IMR-90 (cell line): ENCODE results near the gene RNF212B. TPM values are rescaled to one million over a fixed set of nuclear protein-coding genes. Genes with fewer than 3 reads are reported as not detected.

ENCODE experiments used
- ATAC-seq: fragments of 200-7000 bp; cut with Tn5 transposase; 2 replicates; pipeline ENCODE4 v1.9.1; 2020; ENCODE audit warnings: low read depth, mild to moderate bottlenecking, moderate library complexity
- BruUV-seq: library from RNA; stranded (reverse); fragments of 400-500 nt; replicated peaks from 2 replicates; lab custom pipeline; 2021; lab: Mats Ljungman, UMichigan
- CTCF ChIA-PET: fragments of 300-600 bp; formaldehyde crosslinking; extraction: SDS; loops from one replicate; lab custom pipeline; 2021; ENCODE audit warnings: antibody characterized with exemption; lab: Yijun Ruan, JAX
- POLR2A ChIA-PET: fragments of 300-600 bp; sonication (Branson Sonifier 250); formaldehyde crosslinking; loops from one replicate; lab custom pipeline; 2022; ENCODE audit warnings: antibody characterized with exemption; ENCODE audit not compliant: unreplicated experiment; lab: Charles Lee
- DNase-seq: peaks from one replicate; pipeline ENCODE4 v3.0.0; 2013
- H2AFZ ChIP-seq: replicated peaks from 2 replicates; pipeline ENCODE3; 2013; ENCODE audit warnings: low read length, mild to moderate bottlenecking; ENCODE audit not compliant: poor library complexity
- H2AK5ac ChIP-seq: 2 replicates; pipeline ENCODE4 v1.6.1; 2013; ENCODE audit warnings: low read depth, low read length, inconsistent platforms
- H2AK9ac ChIP-seq: replicated peaks from 2 replicates; pipeline ENCODE3; 2013; ENCODE audit warnings: mild to moderate bottlenecking, low read depth, low read length, moderate library complexity; ENCODE audit not compliant: poor library complexity
- H2BK120ac ChIP-seq: 2 replicates; pipeline ENCODE4 v1.6.1; 2013; ENCODE audit warnings: low read depth, low read length, inconsistent platforms
- H2BK15ac ChIP-seq: 3 replicates; pipeline ENCODE4 v1.6.1; 2013; ENCODE audit warnings: low read depth, low read length, inconsistent platforms
- H2BK20ac ChIP-seq: 2 replicates; pipeline ENCODE4 v1.6.1; 2013; ENCODE audit warnings: low read depth, mild to moderate bottlenecking, inconsistent platforms, low read length, moderate library complexity
- H2BK5ac ChIP-seq: 2 replicates; pipeline ENCODE4 v1.6.1; 2013; ENCODE audit warnings: mild to moderate bottlenecking, low read depth, low read length, inconsistent platforms; ENCODE audit not compliant: poor library complexity, severe bottlenecking
- H3K14ac ChIP-seq: replicated peaks from 2 replicates; pipeline ENCODE4 v1.6.1; 2013; ENCODE audit warnings: low read depth, low read length, inconsistent platforms
- H3K18ac ChIP-seq: 2 replicates; pipeline ENCODE4 v1.6.1; 2013; ENCODE audit warnings: low read depth, low read length, control low read depth
- H3K23ac ChIP-seq: 2 replicates; pipeline ENCODE4 v1.6.1; 2013; ENCODE audit warnings: low read depth, low read length, inconsistent platforms
- H3K27ac ChIP-seq: 2 replicates; pipeline ENCODE4 v1.5.1; 2013; ENCODE audit warnings: mild to moderate bottlenecking, control low read depth, low read length; ENCODE audit not compliant: insufficient read depth
- H3K27me3 ChIP-seq: 2 replicates; pipeline ENCODE4 v1.6.1; 2013; ENCODE audit warnings: low read length; ENCODE audit not compliant: control insufficient read depth, insufficient read depth
- H3K36me3 ChIP-seq: 2 replicates; pipeline ENCODE4 v1.6.1; 2013; ENCODE audit warnings: low read length, mixed read lengths; ENCODE audit not compliant: control insufficient read depth, insufficient read depth
- H3K4ac ChIP-seq: 2 replicates; pipeline ENCODE4 v1.6.1; 2013; ENCODE audit warnings: low read depth, low read length, inconsistent platforms
- H3K4me1 ChIP-seq: 2 replicates; pipeline ENCODE4 v1.6.1; 2013; ENCODE audit warnings: low read length, mixed read lengths; ENCODE audit not compliant: control insufficient read depth, insufficient read depth
- H3K4me2 ChIP-seq: 2 replicates; pipeline ENCODE4 v1.6.1; 2013; ENCODE audit warnings: low read depth, mild to moderate bottlenecking, control low read depth, low read length, moderate library complexity
- H3K4me3 ChIP-seq: 2 replicates; pipeline ENCODE4 v1.5.1; 2013; ENCODE audit warnings: low read depth, mild to moderate bottlenecking, control low read depth, low read length, moderate library complexity; ENCODE audit not compliant: insufficient read depth
- H3K56ac ChIP-seq: 2 replicates; pipeline ENCODE4 v1.6.1; 2013; ENCODE audit warnings: low read length, inconsistent platforms; ENCODE audit not compliant: insufficient read depth; ENCODE audit errors: extremely low read depth
- H3K79me1 ChIP-seq, 2 experiments: 2 replicates each; pipeline ENCODE4 v1.6.1; 2013; ENCODE audit warnings: low read length in 2 of 2, inconsistent platforms in 1 of 2, low read depth in 1 of 2
- H3K9ac ChIP-seq: 2 replicates; pipeline ENCODE4 v1.6.1; 2013; ENCODE audit warnings: low read depth, low read length, control low read depth
- H3K9me1 ChIP-seq: 2 replicates; pipeline ENCODE4 v1.6.1; 2013; ENCODE audit warnings: low read length, inconsistent platforms; ENCODE audit not compliant: insufficient read depth
- H3K9me3 ChIP-seq: 2 replicates; pipeline ENCODE4 v1.6.1; 2013; ENCODE audit warnings: low read length; ENCODE audit not compliant: control insufficient read depth, insufficient read depth
- H4K20me1 ChIP-seq: 2 replicates; pipeline ENCODE4 v1.6.1; 2013; ENCODE audit warnings: low read length, inconsistent platforms; ENCODE audit not compliant: insufficient read depth
- H4K5ac ChIP-seq: 2 replicates; pipeline ENCODE4 v1.6.1; 2013; ENCODE audit warnings: mild to moderate bottlenecking, low read depth, low read length, control low read depth
- H4K8ac ChIP-seq, 2 experiments: 2 replicates each; pipeline ENCODE4 v1.6.1; 2013; ENCODE audit warnings: low read depth in 2 of 2, low read length in 2 of 2, control low read depth in 1 of 2, inconsistent platforms in 1 of 2
- H4K91ac ChIP-seq: 2 replicates; pipeline ENCODE4 v1.6.1; 2013; ENCODE audit warnings: low read depth, low read length, inconsistent platforms; ENCODE audit not compliant: insufficient read depth
- CEBPB ChIP-seq: IDR thresholded peaks from 2 replicates; pipeline ENCODE4 v1.6.1; 2012; ENCODE audit warnings: low read depth, low read length, improper control_type of control experiment
- CHD1 ChIP-seq: IDR thresholded peaks from 2 replicates; pipeline ENCODE4 v1.6.1; 2012; ENCODE audit warnings: low read depth, low read length, improper control_type of control experiment
- CTCF ChIP-seq: conservative IDR thresholded peaks from 2 replicates; pipeline ENCODE4 v1.5.1; 2012; ENCODE audit warnings: mild to moderate bottlenecking, low read depth, low read length, improper control_type of control experiment
- ELK1 ChIP-seq: fragments of 150-350 bp; IDR thresholded peaks from 2 replicates; pipeline ENCODE4 v1.6.1; 2016; ENCODE audit warnings: low read depth, mild to moderate bottlenecking, low read length, moderate library complexity, borderline replicate concordance
- FOS ChIP-seq: fragments of 150-350 bp; IDR thresholded peaks from 2 replicates; pipeline ENCODE4 v1.6.1; 2016; ENCODE audit warnings: low read depth, low read length
- MAFK ChIP-seq: IDR thresholded peaks from 2 replicates; pipeline ENCODE4 v1.6.1; 2012; ENCODE audit warnings: low read depth, low read length, improper control_type of control experiment
- NFE2L2 ChIP-seq: fragments of 150-350 bp; IDR thresholded peaks from 2 replicates; pipeline ENCODE4 v1.6.1; 2016; ENCODE audit warnings: low read depth, mild to moderate bottlenecking, low read length
- POLR2A ChIP-seq: IDR thresholded peaks from 2 replicates; pipeline ENCODE4 v1.6.1; 2012; ENCODE audit warnings: mild to moderate bottlenecking, low read depth, low read length
- RAD21 ChIP-seq: IDR thresholded peaks from 2 replicates; pipeline ENCODE4 v1.6.1; 2012; ENCODE audit warnings: low read length, improper control_type of control experiment
- RCOR1 ChIP-seq: IDR thresholded peaks from 2 replicates; pipeline ENCODE4 v1.6.1; 2012; ENCODE audit warnings: mild to moderate bottlenecking, low read length, improper control_type of control experiment; ENCODE audit not compliant: insufficient replicate concordance
- RFX5 ChIP-seq: IDR thresholded peaks from 2 replicates; pipeline ENCODE4 v1.8.0; 2012; ENCODE audit warnings: low read depth, mild to moderate bottlenecking, low read length, moderate library complexity
- USF2 ChIP-seq: fragments of 150-350 bp; IDR thresholded peaks from 2 replicates; pipeline ENCODE4 v1.6.1; 2017; ENCODE audit warnings: mild to moderate bottlenecking, antibody characterized with exemption, low read length, low read depth
- WGBS, 2 experiments: methylation state at CpG; one replicate each; pipeline versions ENCODE4 v1.1.5 to v1.1.7; 2013; ENCODE audit warnings: missing lambda C conversion rate in 2 of 2; ENCODE audit not compliant: insufficient read length in 1 of 2; ENCODE audit errors: extremely low coverage in 2 of 2; 5-methylcytosine and 5-hydroxymethylcytosine counted together
- dilution Hi-C: fragments of 300-500 bp; cut with HindIII; formaldehyde crosslinking; loops from one replicate; pipeline ENCODE4 v1.14.3; 2018; ENCODE audit warnings: low sequenced_read_pairs; ENCODE audit not compliant: unreplicated experiment
- in situ Hi-C: fragments of 300-500 bp; cut with MboI; formaldehyde crosslinking; loops from 3 replicates; pipeline ENCODE4 v1.14.3; 2019; ENCODE audit warnings: low sequenced_read_pairs, inconsistent platforms, mixed read lengths
- intact Hi-C: fragments of 100-400 bp; cut with micrococcal nuclease; formaldehyde crosslinking; loops from 2 replicates; pipeline ENCODE4 v1.10.0; 2022
- polyA plus RNA-seq, 3 experiments: library from polyadenylated mRNA; depleted of rRNA; stranded (reverse); fragments of >200 nt; gene quantifications; 2 replicates each; pipeline ENCODE4 v1.2.3, GENCODE V29; 2012; ENCODE audit warnings: low replicate concordance in 1 of 3
- total RNA-seq: library from RNA; depleted of rRNA; stranded (reverse); fragments of >200 nt; gene quantifications from 2 replicates; pipeline ENCODE4 v1.2.3, GENCODE V29; 2012

RNF212B gene
- total and polyA plus RNA-seq, 2 of the 4 experiments (the other 2 are of a cell fraction), result not detected

- Histone ChIP-seq H4K8ac (no peak overlapping the region), H3K56ac (no peak overlapping the region), H4K5ac (no peak overlapping the region), H2BK120ac (no peak overlapping the region), H2AK5ac (no peak overlapping the region), H3K4ac (no peak overlapping the region), H3K4me3 (no peak overlapping the region), H2AK9ac (no peak overlapping the region), H3K18ac (no peak overlapping the region), H3K9ac (no peak overlapping the region), H2BK20ac (no peak overlapping the region), H3K27me3 (peaks cover 2% of the 10 kb centered on the region; the same call in 1 of the 2 replicates), H3K14ac (no peak overlapping the region), H3K23ac (no peak overlapping the region), H2BK5ac (no peak overlapping the region), H3K4me1 (no peaks in the 10 kb centered on the region), H4K20me1 (no peaks in the 10 kb centered on the region), H2BK15ac (no peak overlapping the region), H3K4me2 (no peak overlapping the region), H2AFZ (no peak overlapping the region), H3K27ac (no peak overlapping the region), H3K79me1 (no peaks in the 10 kb centered on the region), H3K9me3 (no peaks in the 10 kb centered on the region; the same call in 1 of the 2 replicates), H3K9me1 (no peaks in the 10 kb centered on the region), H4K91ac (no peak overlapping the region), H3K36me3 (no peaks in the 10 kb centered on the region)
- WGBS, 2 experiments, result no CpG with 5 or more reads among the region's 1 CpG
- POLR2A ChIA-PET, result no interaction called here
- dilution Hi-C loops (no loop called here), in situ Hi-C loops (no loop called here), intact Hi-C loops (no loop called here)
- ATAC-seq (no peak), DNase-seq (no peak)
- TF ChIP-seq USF2 (no peak), RAD21 (no peak), RCOR1 (no peak), CTCF (no peak), RFX5 (no peak), FOS (no peak), POLR2A (no peak), CEBPB (no peak), NFE2L2 (no peak), MAFK (no peak), ELK1 (no peak), CHD1 (no peak)
- no TSS peak for BruUV-seq
- CTCF ChIA-PET, result no interaction called here
Measured at GRCh38 chr14:23215421-23215820, 22.3 kb upstream of the RNF212B start.
